ENCODE measurements around the gene MSANTD1.

Gene MSANTD1

DNA sequence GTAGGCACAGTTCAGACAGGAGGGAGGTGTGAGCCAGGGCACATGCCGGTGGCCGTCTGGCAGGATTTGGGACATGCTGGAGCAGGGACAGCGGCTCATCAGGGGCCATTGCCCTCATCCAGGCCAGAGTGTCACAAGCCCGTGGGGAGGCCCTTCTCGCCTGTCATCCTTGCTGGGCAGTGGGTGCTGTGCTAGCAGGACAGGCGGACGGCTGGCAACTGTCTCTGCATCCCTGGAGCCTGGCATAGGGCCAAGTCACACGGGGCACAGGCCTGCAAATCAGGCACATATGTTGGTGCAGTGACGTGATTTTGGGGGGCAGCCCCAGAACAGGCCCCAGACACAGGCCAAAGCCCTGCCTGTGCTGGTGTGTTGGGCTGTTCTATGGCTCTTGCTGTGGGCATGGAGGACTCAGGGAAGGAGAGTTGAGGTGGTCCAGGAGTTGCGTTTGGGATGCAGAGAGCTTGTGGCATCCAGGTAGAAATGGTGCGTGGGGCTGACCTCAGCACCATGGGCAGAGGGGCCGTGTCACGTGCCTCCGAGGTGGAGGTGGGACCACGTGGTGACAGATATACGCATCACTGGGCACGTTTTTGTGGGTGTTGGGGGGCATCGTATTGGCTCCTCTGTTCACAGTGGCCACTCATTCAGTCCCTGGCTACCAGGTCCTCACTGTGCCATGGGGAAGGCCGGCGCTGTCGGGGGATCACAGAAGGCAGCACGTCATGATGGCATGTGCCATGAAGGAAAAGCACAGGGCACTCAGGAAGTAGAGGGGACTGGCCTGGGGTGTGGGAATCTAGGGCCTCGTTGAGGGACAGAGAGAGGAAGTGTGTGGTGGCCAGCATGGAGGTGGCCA, 14.6 kb upstream of the MSANTD1 start:
- Histone ChIP-seq H3K9me3 (ENCODE audit: control insufficient read depth, insufficient read depth, low read length) (no peaks in the 10 kb centered on the region), H3K9me2 (replicated peaks; ENCODE audit: control insufficient read depth, low read length) (no peaks in the 10 kb centered on the region), H3K4me3 (ENCODE audit: low read length) (no peak overlapping the region), H3K4me1 (ENCODE audit: control insufficient read depth, low read length) (no peaks in the 10 kb centered on the region), H3K27me3 (ENCODE audit: control insufficient read depth, low read length) (no peaks in the 10 kb centered on the region), H3K79me2 (ENCODE audit: control insufficient read depth, low read length) (no peaks in the 10 kb centered on the region), H3K36me3 (ENCODE audit: control insufficient read depth, low read length) (peaks cover 75% of the 10 kb centered on the region), H4K20me1 (ENCODE audit: control insufficient read depth, insufficient read depth, low read depth, low read length) (no peaks in the 10 kb centered on the region), H3K4me2 (ENCODE audit: low read length) (no peak overlapping the region), H3K27ac (ENCODE audit: low read depth, low read length) (no peak overlapping the region), H3F3A (ENCODE audit: control insufficient read depth, insufficient read depth) (no peaks in the 10 kb centered on the region)
- TF ChIP-seq, protein P1, sequence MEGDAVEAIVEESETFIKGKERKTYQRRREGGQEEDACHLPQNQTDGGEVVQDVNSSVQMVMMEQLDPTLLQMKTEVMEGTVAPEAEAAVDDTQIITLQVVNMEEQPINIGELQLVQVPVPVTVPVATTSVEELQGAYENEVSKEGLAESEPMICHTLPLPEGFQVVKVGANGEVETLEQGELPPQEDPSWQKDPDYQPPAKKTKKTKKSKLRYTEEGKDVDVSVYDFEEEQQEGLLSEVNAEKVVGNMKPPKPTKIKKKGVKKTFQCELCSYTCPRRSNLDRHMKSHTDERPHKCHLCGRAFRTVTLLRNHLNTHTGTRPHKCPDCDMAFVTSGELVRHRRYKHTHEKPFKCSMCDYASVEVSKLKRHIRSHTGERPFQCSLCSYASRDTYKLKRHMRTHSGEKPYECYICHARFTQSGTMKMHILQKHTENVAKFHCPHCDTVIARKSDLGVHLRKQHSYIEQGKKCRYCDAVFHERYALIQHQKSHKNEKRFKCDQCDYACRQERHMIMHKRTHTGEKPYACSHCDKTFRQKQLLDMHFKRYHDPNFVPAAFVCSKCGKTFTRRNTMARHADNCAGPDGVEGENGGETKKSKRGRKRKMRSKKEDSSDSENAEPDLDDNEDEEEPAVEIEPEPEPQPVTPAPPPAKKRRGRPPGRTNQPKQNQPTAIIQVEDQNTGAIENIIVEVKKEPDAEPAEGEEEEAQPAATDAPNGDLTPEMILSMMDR (IDR thresholded peaks at IDR 0.05; ENCODE audit: low read depth, low read length, poor library complexity, severe bottlenecking): no peak
- TF ChIP-seq EZH2phosphoT487 (IDR thresholded peaks at IDR 0.05; ENCODE audit: borderline replicate concordance, low read length): no peak

DNA sequence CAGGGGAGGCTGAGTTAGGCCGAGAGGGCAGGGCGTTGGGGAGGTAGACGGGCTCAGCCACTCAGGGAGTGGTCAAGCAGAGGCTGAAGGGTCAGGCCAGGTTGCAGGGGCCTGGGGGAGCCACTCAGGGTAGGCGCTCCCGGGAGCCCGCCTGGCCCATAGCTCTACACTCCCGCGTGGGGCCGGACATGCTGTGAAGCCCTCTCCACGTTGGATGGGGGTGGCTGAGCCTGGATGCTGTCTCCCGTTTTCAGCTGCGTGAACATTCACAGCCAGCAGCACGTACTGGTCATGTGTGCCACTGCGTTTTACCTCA, 14.0 kb upstream of the MSANTD1 start:
- peaks cover 75% of the 10 kb centered on the region for H3K36me3 ChIP-seq (ENCODE audit: control insufficient read depth, low read length)
- H4K20me1 ChIP-seq (ENCODE audit: control insufficient read depth, insufficient read depth, low read depth, low read length): no peaks in the 10 kb centered on the region

DNA sequence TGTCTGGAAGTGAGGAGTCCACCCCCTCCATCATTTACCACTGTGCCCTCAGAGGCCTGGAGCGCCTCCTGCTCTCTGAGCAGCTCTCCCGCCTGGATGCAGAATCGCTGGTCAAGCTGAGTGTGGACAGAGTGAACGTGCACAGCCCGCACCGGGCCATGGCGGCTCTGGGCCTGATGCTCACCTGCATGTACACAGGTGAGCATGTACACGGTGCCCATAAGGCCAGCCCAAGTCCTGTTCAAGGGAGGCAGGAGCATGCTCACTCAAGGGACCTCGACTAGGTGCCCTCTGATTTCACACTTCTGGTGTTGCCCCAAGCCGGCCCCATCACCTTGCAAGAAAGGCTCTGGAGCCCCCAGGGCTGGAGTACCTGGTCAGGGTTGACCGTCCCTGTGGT, 13.4 kb upstream of the MSANTD1 start:
- Histone ChIP-seq H3K4me1 (ENCODE audit: control insufficient read depth, low read length) (no peaks in the 10 kb centered on the region), H3K9me3 (ENCODE audit: control insufficient read depth, insufficient read depth, low read length) (no peaks in the 10 kb centered on the region), H3K79me2 (ENCODE audit: control insufficient read depth, low read length) (no peaks in the 10 kb centered on the region), H3K27ac (ENCODE audit: low read depth, low read length) (no peak overlapping the region), H3K4me2 (ENCODE audit: low read length) (no peak overlapping the region), H3K36me3 (ENCODE audit: control insufficient read depth, low read length) (peaks cover 73% of the 10 kb centered on the region), H3F3A (ENCODE audit: control insufficient read depth, insufficient read depth) (no peaks in the 10 kb centered on the region), H3K27me3 (ENCODE audit: control insufficient read depth, low read length) (no peaks in the 10 kb centered on the region), H3K9me2 (replicated peaks; ENCODE audit: control insufficient read depth, low read length) (no peaks in the 10 kb centered on the region), H3K4me3 (ENCODE audit: low read length) (no peak overlapping the region), H4K20me1 (ENCODE audit: control insufficient read depth, insufficient read depth, low read depth, low read length) (no peaks in the 10 kb centered on the region)
- TF ChIP-seq EZH2phosphoT487 (IDR thresholded peaks at IDR 0.05; ENCODE audit: borderline replicate concordance, low read length): no peak
- TF ChIP-seq, protein P1 (IDR thresholded peaks at IDR 0.05; ENCODE audit: low read depth, low read length, poor library complexity, severe bottlenecking): no peak

More for the DNA sequence above, 14.0 kb upstream of the MSANTD1 start:
- H3K9me2 ChIP-seq (replicated peaks; ENCODE audit: control insufficient read depth, low read length): no peaks in the 10 kb centered on the region
- H3K4me2 ChIP-seq (ENCODE audit: low read length): no peak overlapping the region
- no peaks in the 10 kb centered on the region for H3K79me2 ChIP-seq (ENCODE audit: control insufficient read depth, low read length)
- H3K9me3 ChIP-seq (ENCODE audit: control insufficient read depth, insufficient read depth, low read length): no peaks in the 10 kb centered on the region
- no peak overlapping the region for H3K4me3 ChIP-seq (ENCODE audit: low read length)
- no peak overlapping the region for H3K27ac ChIP-seq (ENCODE audit: low read depth, low read length)
- no peaks in the 10 kb centered on the region for H3K27me3 ChIP-seq (ENCODE audit: control insufficient read depth, low read length)
- no peaks in the 10 kb centered on the region for H3F3A ChIP-seq (ENCODE audit: control insufficient read depth, insufficient read depth)
- TF ChIP-seq EZH2phosphoT487 (IDR thresholded peaks at IDR 0.05; ENCODE audit: borderline replicate concordance, low read length): no peak
- TF ChIP-seq, protein P1 (IDR thresholded peaks at IDR 0.05; ENCODE audit: low read depth, low read length, poor library complexity, severe bottlenecking): no peak
- H3K4me1 ChIP-seq (ENCODE audit: control insufficient read depth, low read length): no peaks in the 10 kb centered on the region
